Measurements from ENCODE around the gene PRMT7. TPM values are rescaled to one million over a fixed set of nuclear protein-coding genes. Genes with fewer than 3 reads are reported as not detected.

Gene PRMT7
- total RNA-seq, 2 experiments from 2014 or later: 76.9 TPM

- CTCF ChIA-PET: interaction anchor here (0.7 to 2.0 kb wide), 2 partner anchors 61 to 81 kb away, joined by 3 to 10 read pairs; partner anchors contain the start of gene SLC7A6
- no peak overlapping the region for H3K27ac Mint-ChIP-seq
- H3K36me3 Mint-ChIP-seq (ENCODE audit: low read depth): peaks cover 29% of the 10 kb centered on the region
- no peaks in the 10 kb centered on the region for H3K9me3 Mint-ChIP-seq
- POLR2A ChIA-PET: no interaction called here
- DNase-seq: no peak
- no peaks in the 10 kb centered on the region for H3K27me3 Mint-ChIP-seq
- H3K4me3 Mint-ChIP-seq: no peak overlapping the region
- peaks cover 17% of the 10 kb centered on the region for H3K4me1 Mint-ChIP-seq
Observed at GRCh38 chr16:68324780-68325357, 14.1 kb downstream of the PRMT7 start.

DNA sequence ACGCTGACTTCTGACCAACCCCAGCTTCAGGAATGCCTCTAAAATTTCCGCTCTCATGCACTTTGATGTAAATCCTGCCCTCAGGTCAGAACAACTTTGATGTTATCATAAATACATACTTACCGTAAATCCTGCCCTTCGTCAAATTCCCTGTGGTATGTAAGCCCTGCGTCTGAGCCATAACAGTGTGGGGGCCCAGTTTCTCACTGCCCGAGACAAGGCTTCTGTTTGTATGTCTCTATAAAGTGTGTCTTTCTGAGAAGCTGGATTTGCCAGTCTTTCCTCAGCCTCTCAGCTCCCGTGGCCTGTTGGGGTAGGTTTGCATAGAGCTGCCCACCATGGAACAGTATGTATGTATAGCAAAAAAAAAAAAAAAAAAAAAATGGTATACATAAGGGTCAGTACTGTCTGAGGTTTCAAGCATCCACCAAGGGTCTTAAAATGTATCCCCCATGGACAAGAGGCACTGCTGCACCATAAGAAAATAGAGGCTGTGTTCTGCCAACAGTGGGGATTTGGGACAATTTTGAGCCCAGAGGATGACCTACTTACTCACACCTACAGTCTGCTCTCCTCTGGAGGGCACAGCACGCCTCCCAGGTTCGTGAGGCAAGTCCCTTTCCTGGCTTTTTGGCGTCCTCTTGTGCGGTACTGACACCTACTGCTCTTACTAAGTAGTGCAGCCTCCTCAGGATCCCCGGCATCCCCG, 17.5 kb downstream of the PRMT7 start:
- DNase-seq: peak; percentile 85
- Mint-ChIP-seq H3K36me3 (ENCODE audit: low read depth) (peaks cover 35% of the 10 kb centered on the region), H3K27me3 (no peaks in the 10 kb centered on the region), H3K27ac (no peak overlapping the region), H3K9me3 (no peaks in the 10 kb centered on the region), H3K4me1 (peaks cover 29% of the 10 kb centered on the region), H3K4me3 (no peak overlapping the region)
- CTCF ChIA-PET: interaction anchor here (0.6 to 10.2 kb wide), 20 partner anchors 9 to 782 kb away, joined by 3 to 172 read pairs (median 4); partner anchors contain the start of genes PRMT7, SLC7A6 and SLC7A6OS
- POLR2A ChIA-PET: no interaction called here

DNA sequence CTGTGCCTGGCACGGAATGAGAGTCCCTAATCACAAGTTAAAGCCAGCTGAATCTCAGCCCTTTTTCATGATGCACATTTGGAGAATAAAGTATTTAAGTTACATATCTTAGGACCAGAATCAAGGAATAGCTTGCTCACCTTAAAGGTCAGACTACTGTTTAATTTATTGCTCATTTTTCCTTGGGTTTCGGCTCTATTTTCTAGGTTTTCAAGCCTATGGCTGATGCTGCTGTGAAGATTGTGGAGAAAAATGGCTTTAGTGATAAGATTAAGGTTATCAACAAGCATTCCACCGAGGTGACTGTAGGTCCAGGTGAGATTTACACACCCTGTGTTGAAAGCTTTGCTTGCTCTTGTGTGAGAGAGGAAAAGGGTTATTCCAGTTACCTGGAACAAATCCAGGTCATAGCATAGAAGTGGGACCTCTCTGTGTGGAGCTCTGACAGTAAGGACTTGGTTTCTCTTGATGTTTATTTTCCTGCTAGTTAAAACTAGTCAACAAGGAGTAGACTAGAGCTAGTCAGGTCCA, 18.1 kb downstream of the PRMT7 start:
- CTCF ChIA-PET: interaction anchor here (0.6 to 10.2 kb wide), 22 partner anchors 9 to 879 kb away, joined by 3 to 172 read pairs (median 4); partner anchors contain the start of genes PRMT7, SLC7A6 and SLC7A6OS
- no peak overlapping the region for H3K27ac Mint-ChIP-seq
- H3K27me3 Mint-ChIP-seq: no peaks in the 10 kb centered on the region
- H3K9me3 Mint-ChIP-seq: no peaks in the 10 kb centered on the region
- peaks cover 32% of the 10 kb centered on the region for H3K36me3 Mint-ChIP-seq (ENCODE audit: low read depth)
- no peak overlapping the region for H3K4me3 Mint-ChIP-seq
- H3K4me1 Mint-ChIP-seq: peaks cover 29% of the 10 kb centered on the region
- POLR2A ChIA-PET: no interaction called here
- no peak for DNase-seq

DNA sequence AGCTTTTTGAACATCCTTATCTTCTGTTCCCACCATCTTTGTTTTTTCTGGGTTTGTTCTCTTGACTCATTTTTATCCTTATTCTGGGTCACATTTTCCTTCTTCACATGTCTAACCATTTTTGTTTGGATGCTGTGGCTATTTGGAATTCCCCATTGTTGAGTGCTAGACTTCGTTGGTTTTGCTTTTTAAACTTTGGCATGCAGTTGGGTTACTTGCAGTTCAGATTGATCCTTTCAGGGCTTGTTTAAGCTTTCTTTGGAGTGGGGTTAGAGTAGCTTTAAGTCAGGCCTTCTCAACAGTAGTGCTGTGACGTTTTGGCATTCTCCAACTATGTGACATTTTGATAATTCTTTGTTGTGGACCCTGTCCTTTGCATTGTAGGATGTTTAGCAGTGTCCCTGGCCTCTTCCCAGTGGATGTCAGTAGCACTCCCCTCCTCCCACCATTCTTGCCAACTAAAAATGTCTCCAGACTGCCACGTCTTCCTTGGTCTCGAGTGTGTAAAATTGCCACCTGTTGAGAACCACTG, 21.1 kb downstream of the PRMT7 start:
- ChIA-PET CTCF (interaction anchor here (0.7 to 10.2 kb wide), 7 partner anchors 21 to 128 kb away, joined by 3 to 172 read pairs (median 4); partner anchors contain the start of gene SLC7A6), POLR2A (interaction anchor here (0.8 to 1.3 kb wide), 2 partner anchors 9 to 25 kb away, joined by 3 to 4 read pairs; no protein-coding TSS in a partner anchor)
- Mint-ChIP-seq H3K4me1 (peaks cover 35% of the 10 kb centered on the region), H3K27me3 (no peaks in the 10 kb centered on the region), H3K9me3 (no peaks in the 10 kb centered on the region), H3K27ac (peak overlapping the region; percentile 82), H3K4me3 (no peak overlapping the region), H3K36me3 (ENCODE audit: low read depth) (peaks cover 47% of the 10 kb centered on the region)
- no peak for DNase-seq

DNA sequence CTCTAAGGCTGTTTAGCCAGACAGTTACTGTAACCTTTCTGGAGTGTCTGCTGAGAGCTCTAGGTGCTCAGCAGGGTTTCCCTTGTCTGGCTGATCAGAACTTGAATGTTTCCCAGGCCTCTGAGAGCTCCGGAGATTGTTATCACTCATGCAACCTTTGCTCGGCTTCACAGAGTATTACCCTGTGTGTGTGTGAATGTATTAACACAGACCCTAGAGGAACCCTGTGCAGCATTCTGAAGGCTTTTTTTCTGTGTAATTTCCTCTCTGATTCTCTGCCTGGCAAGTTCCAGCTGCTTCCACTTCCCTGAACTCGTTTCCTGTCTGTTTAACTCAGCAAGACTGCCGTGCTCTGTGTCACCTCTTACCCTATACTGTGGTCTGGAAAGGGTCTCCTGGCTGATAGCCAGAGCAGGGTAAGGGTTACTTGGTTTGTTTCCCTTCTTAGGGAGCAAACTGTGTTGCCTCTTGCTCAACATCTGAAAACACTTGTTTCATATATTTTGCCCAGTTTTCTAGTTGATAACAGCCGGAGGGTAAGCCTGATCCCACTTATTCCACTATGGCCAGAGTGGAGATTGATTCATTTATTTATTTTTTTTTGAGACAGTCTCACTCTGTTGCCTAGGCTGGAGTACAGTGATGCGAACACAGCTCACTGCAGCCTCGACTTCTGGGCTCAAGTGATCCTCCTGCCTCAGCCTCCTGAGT, 21.7 kb downstream of the PRMT7 start:
- no peak overlapping the region for H3K4me3 Mint-ChIP-seq
- H3K4me1 Mint-ChIP-seq: peaks cover 30% of the 10 kb centered on the region
- ChIA-PET CTCF (interaction anchor here (0.7 to 10.2 kb wide), 7 partner anchors 15 to 129 kb away, joined by 3 to 172 read pairs (median 4); partner anchors contain the start of gene SLC7A6), POLR2A (interaction anchor here (0.8 to 1.3 kb wide), 2 partner anchors 8 to 24 kb away, joined by 3 to 4 read pairs; no protein-coding TSS in a partner anchor)
- peaks cover 48% of the 10 kb centered on the region for H3K36me3 Mint-ChIP-seq (ENCODE audit: low read depth)
- H3K27ac Mint-ChIP-seq: peak overlapping the region; percentile 82
- peak; percentile 23 for DNase-seq
- H3K27me3 Mint-ChIP-seq: no peaks in the 10 kb centered on the region
- no peaks in the 10 kb centered on the region for H3K9me3 Mint-ChIP-seq

- no peaks in the 10 kb centered on the region for H3K27me3 Mint-ChIP-seq
- ChIA-PET CTCF (interaction anchor here (0.7 to 10.2 kb wide), 4 partner anchors 14 to 488 kb away, joined by 3 to 172 read pairs (median 4); partner anchors contain the start of gene SLC7A6), POLR2A (no interaction called here)
- DNase-seq: no peak
- H3K27ac Mint-ChIP-seq: peak overlapping the region; percentile 63
- peaks cover 54% of the 10 kb centered on the region for H3K36me3 Mint-ChIP-seq (ENCODE audit: low read depth)
- peaks cover 21% of the 10 kb centered on the region for H3K4me1 Mint-ChIP-seq
- H3K4me3 Mint-ChIP-seq: no peak overlapping the region
- no peaks in the 10 kb centered on the region for H3K9me3 Mint-ChIP-seq
Observed at GRCh38 chr16:68335175-68335574, 24.4 kb downstream of the PRMT7 start.

DNA sequence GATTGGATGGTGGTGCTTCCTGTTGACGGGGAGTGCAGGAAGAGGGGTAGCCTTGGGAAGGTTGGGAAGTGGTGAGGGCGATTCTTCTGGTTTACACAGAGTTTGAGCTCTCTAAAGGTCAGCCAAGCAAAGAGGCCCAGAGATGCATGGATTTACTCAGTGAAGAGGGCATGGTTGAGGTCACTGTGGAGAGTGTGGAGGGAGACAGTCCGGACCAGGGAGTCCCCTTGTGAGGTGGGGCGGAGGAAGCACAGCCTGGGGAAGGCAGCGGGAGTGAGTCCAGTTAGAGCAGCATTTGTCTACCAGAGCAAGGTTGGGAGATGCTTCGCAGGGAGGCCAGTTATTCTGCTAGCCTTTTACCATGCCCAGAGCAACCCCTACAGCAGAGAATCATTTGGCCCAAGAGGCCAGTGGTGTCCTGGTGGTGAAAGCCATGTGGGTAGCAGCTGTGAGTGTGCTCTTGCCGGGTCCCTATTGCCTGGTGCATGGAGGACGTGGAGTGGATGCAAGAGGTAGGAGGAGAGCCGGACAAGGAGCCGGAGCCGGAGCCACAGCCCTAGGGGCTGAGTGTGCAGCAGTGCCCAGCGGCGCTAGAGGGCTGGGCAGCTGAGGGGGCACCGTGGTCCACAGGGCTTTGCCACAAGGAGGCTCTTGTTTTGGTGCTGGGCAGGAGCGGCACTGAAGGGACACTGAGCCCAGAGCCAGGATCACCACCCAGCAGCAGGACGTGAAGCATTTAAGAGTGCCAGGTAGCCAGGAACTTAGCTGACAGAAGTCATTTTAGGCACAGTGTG, 27.7 kb downstream of the PRMT7 start:
- no peak for DNase-seq
- Mint-ChIP-seq H3K9me3 (no peaks in the 10 kb centered on the region), H3K4me1 (peaks cover 6% of the 10 kb centered on the region), H3K27ac (peak overlapping the region; percentile 32), H3K4me3 (no peak overlapping the region), H3K36me3 (ENCODE audit: low read depth) (peaks cover 66% of the 10 kb centered on the region), H3K27me3 (no peaks in the 10 kb centered on the region)
- CTCF ChIA-PET: interaction anchor here (0.6 to 4.3 kb wide), 5 partner anchors 10 to 77 kb away, joined by 3 to 23 read pairs (median 6); partner anchors contain the start of gene SLC7A6
- POLR2A ChIA-PET: no interaction called here

- peak overlapping the region; percentile 42 for H3K27ac Mint-ChIP-seq
- peaks cover 4% of the 10 kb centered on the region for H3K4me1 Mint-ChIP-seq
- CTCF ChIA-PET: interaction anchor here (0.6 to 4.3 kb wide), 4 partner anchors 11 to 77 kb away, joined by 3 to 23 read pairs (median 6); partner anchors contain the start of gene SLC7A6
- H3K27me3 Mint-ChIP-seq: no peaks in the 10 kb centered on the region
- POLR2A ChIA-PET: no interaction called here
- H3K4me3 Mint-ChIP-seq: no peak overlapping the region
- H3K9me3 Mint-ChIP-seq: no peaks in the 10 kb centered on the region
- DNase-seq: no peak
- H3K36me3 Mint-ChIP-seq (ENCODE audit: low read depth): peaks cover 66% of the 10 kb centered on the region
Observed at GRCh38 chr16:68339214-68339613, 28.4 kb downstream of the PRMT7 start.

DNA sequence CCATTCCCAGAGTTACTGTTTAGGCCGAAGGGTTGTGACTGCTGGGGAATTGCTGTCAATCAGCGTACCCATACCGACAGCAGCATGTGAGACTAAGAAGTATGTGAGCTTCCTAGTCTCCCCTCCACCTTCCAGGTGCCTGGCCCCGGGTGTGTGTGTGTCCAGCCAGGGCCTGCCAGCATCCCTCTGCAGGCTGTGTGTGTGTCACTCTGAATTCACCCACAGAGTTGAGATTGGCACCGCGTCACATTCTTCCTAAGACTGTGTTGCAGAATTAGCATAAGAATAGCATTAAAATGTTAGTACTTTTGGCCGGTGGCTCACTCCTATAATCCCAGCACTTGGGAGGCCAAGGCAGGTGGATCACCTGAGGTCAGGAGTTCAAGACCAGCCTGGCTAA, 31.8 kb downstream of the PRMT7 start:
- POLR2A ChIA-PET: no interaction called here
- peaks cover 72% of the 10 kb centered on the region for H3K36me3 Mint-ChIP-seq (ENCODE audit: low read depth)
- H3K27me3 Mint-ChIP-seq: no peaks in the 10 kb centered on the region
- H3K4me1 Mint-ChIP-seq: peaks cover 15% of the 10 kb centered on the region
- CTCF ChIA-PET: interaction anchor here (1.1 to 2.7 kb wide), 2 partner anchors 79 to 81 kb away, joined by 5 to 12 read pairs; partner anchors contain the start of gene SLC7A6
- no peak overlapping the region for H3K4me3 Mint-ChIP-seq
- no peak overlapping the region for H3K27ac Mint-ChIP-seq
- DNase-seq: no peak
- H3K9me3 Mint-ChIP-seq: no peaks in the 10 kb centered on the region

GRCh38 chr16:68343137-68343536, 32.3 kb downstream of the PRMT7 start:
- no peaks in the 10 kb centered on the region for H3K9me3 Mint-ChIP-seq
- no peak overlapping the region for H3K4me3 Mint-ChIP-seq
- CTCF ChIA-PET: interaction anchor here (1.1 to 2.7 kb wide), 4 partner anchors 11 to 81 kb away, joined by 3 to 12 read pairs (median 4); partner anchors contain the start of gene SLC7A6
- no peak for DNase-seq
- no peaks in the 10 kb centered on the region for H3K27me3 Mint-ChIP-seq
- H3K4me1 Mint-ChIP-seq: peaks cover 20% of the 10 kb centered on the region
- peaks cover 72% of the 10 kb centered on the region for H3K36me3 Mint-ChIP-seq (ENCODE audit: low read depth)
- POLR2A ChIA-PET: no interaction called here
- H3K27ac Mint-ChIP-seq: no peak overlapping the region

DNA sequence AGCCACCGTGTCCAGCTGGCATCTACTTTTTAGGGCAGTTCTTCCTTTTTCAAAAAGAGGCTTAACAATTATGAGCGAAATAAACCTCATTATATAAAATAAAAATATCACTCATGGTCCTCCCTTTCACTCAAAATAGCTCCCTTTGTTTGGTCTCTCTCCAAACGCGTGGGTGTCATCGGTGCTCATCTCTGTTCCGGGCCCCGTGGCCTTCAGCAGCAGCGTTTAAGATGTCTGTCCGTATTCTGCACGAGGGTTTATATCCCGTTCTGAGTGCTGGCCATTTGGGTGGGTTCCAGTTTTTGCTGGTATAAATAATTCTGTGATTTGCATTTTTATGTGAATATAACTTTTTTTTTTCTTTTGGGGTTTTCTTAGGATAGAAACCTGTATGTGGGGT, 33.4 kb downstream of the PRMT7 start:
- Mint-ChIP-seq H3K36me3 (ENCODE audit: low read depth) (peaks cover 77% of the 10 kb centered on the region), H3K27ac (no peak overlapping the region), H3K4me1 (peaks cover 20% of the 10 kb centered on the region), H3K4me3 (no peak overlapping the region), H3K9me3 (no peaks in the 10 kb centered on the region), H3K27me3 (no peaks in the 10 kb centered on the region)
- ChIA-PET POLR2A (no interaction called here), CTCF (interaction anchor here (1.5 to 2.7 kb wide), 3 partner anchors 10 to 80 kb away, joined by 3 to 12 read pairs (median 4); partner anchors contain the start of gene SLC7A6)
- DNase-seq: no peak
